B cell (primary cell): ENCODE data around the gene GRK1. TPM values are rescaled to one million over a fixed set of nuclear protein-coding genes. Genes with fewer than 3 reads are reported as not detected.

ENCODE experiments used
- ATAC-seq: fragments of 200-7000 bp; cut with Tn5 transposase; one replicate; pipeline ENCODE4 v1.10.0; 2021; ENCODE audit warnings: low read depth, mild to moderate bottlenecking, moderate number of reproducible peaks, moderate library complexity
- CTCF ChIA-PET: fragments of 350-600 bp; sonication (Branson Sonifier 250); formaldehyde crosslinking; loops from one replicate; lab custom pipeline; 2021; ENCODE audit warnings: antibody characterized with exemption, inconsistent platforms; lab: Charles Lee
- POLR2A ChIA-PET: fragments of 350-600 bp; sonication (Branson Sonifier 250); formaldehyde crosslinking; loops from one replicate; lab custom pipeline; 2021; ENCODE audit warnings: antibody characterized with exemption; lab: Charles Lee
- DNase-seq: peaks from one replicate; pipeline ENCODE4 v3.0.0; 2013
- H2AFZ ChIP-seq: 2 replicates; pipeline ENCODE4 v1.6.1; 2012; ENCODE audit warnings: mild to moderate bottlenecking, low read depth, low read length; ENCODE audit not compliant: insufficient read depth, poor library complexity, severe bottlenecking
- H3K27ac ChIP-seq, 2 donors: 1 replicate in 1 of 2; 2 replicates in 1 of 2; pipeline ENCODE4 v1.5.1; 2012 to 2013; ENCODE audit warnings: low read length in 2 of 2, mild to moderate bottlenecking in 2 of 2, moderate library complexity in 1 of 2
- H3K27me3 ChIP-seq, 4 experiments: fragments of 200-600 bp in 1 of 4; sonication (generic) in 1 of 4; replicated peaks in 1 of 4; 1 replicate in 2 of 4; 2 replicates in 2 of 4; pipeline versions ENCODE4 v1.6.1 to v1.7.0; 2013 to 2016; ENCODE audit warnings: low read length in 3 of 4, mild to moderate bottlenecking in 2 of 4, mixed read lengths in 1 of 4, moderate library complexity in 1 of 4; ENCODE audit not compliant: insufficient read depth in 4 of 4, control insufficient read depth in 3 of 4; ENCODE audit errors: control extremely low read depth in 1 of 4
- H3K36me3 ChIP-seq, 2 experiments: replicated peaks in 1 of 2; 1 replicate in 1 of 2; 2 replicates in 1 of 2; pipeline versions ENCODE4 v1.6.1 to v1.7.1; 2013; ENCODE audit warnings: low read length in 1 of 2; ENCODE audit not compliant: insufficient read depth in 2 of 2, control insufficient read depth in 1 of 2; ENCODE audit errors: control extremely low read depth in 1 of 2, extremely low read depth in 1 of 2
- H3K4me1 ChIP-seq, 2 donors: fragments of 200-600 bp in 1 of 2; sonication (generic) in 1 of 2; 1 replicate in 1 of 2; 2 replicates in 1 of 2; pipeline versions ENCODE4 v1.5.1 to v1.6.1; 2013 to 2017; ENCODE audit warnings: low read length in 2 of 2; ENCODE audit not compliant: control insufficient read depth in 2 of 2, insufficient read depth in 2 of 2
- H3K4me2 ChIP-seq: replicated peaks from 2 replicates; pipeline ENCODE3; 2012; ENCODE audit warnings: mild to moderate bottlenecking, low read depth, low read length; ENCODE audit not compliant: poor library complexity, severe bottlenecking
- H3K4me3 ChIP-seq, 5 experiments: fragments of 200-600 bp in 1 of 5; sonication (generic) in 1 of 5; 1 replicate in 3 of 5; 2 replicates in 2 of 5; pipeline versions ENCODE4 v1.5.1 to v1.7.0; 2011 to 2016; ENCODE audit warnings: low read length in 4 of 5, mild to moderate bottlenecking in 4 of 5, low read depth in 2 of 5, control low read depth in 1 of 5, moderate library complexity in 1 of 5; ENCODE audit not compliant: insufficient read depth in 1 of 5; ENCODE audit errors: control extremely low read depth in 1 of 5, extremely low read depth in 1 of 5
- H3K79me2 ChIP-seq: fragments of 200-600 bp; sonication (generic); one replicate; pipeline ENCODE4 v1.6.0; 2016; ENCODE audit warnings: low read length; ENCODE audit not compliant: control insufficient read depth, insufficient read depth
- H3K9ac ChIP-seq: fragments of 200-600 bp; sonication (generic); 2 replicates; pipeline ENCODE4 v1.6.1; 2017; ENCODE audit warnings: mild to moderate bottlenecking, low read length, moderate library complexity
- H3K9me3 ChIP-seq, 3 donors: one replicate each; pipeline versions ENCODE4 v1.6.1 to v1.7.1; 2013; ENCODE audit warnings: low read length in 2 of 3; ENCODE audit not compliant: control insufficient read depth in 2 of 3, insufficient read depth in 1 of 3; ENCODE audit errors: control extremely low read depth in 1 of 3
- H4K20me1 ChIP-seq: 2 replicates; pipeline ENCODE4 v1.6.0; 2012; ENCODE audit warnings: mild to moderate bottlenecking, low read length; ENCODE audit not compliant: insufficient read depth, control insufficient read depth, poor library complexity, severe bottlenecking
- H3K27ac Mint-ChIP-seq: one replicate; pipeline ENCODE4 v1.8.0; 2021; ENCODE audit warnings: mixed read lengths
- H3K27me3 Mint-ChIP-seq: one replicate; pipeline ENCODE4 v1.8.0; 2021; ENCODE audit warnings: mixed read lengths
- H3K4me1 Mint-ChIP-seq: one replicate; pipeline ENCODE4 v1.8.0; 2021; ENCODE audit warnings: mixed read lengths
- H3K4me3 Mint-ChIP-seq: one replicate; pipeline ENCODE4 v1.8.0; 2021; ENCODE audit warnings: mixed read lengths
- H3K9me3 Mint-ChIP-seq: one replicate; pipeline ENCODE4 v1.8.0; 2022; ENCODE audit warnings: mixed read lengths; ENCODE audit not compliant: insufficient read depth
- EZH2 ChIP-seq: IDR thresholded peaks from 2 replicates; pipeline ENCODE4 v1.6.1; 2012; ENCODE audit warnings: borderline replicate concordance, low read depth, mild to moderate bottlenecking, moderate library complexity, low read length; ENCODE audit not compliant: insufficient read depth, poor library complexity, severe bottlenecking
- WGBS: methylation state at CpG from one replicate; pipeline ENCODE4 v1.1.5; 2013; ENCODE audit warnings: missing lambda C conversion rate; ENCODE audit not compliant: insufficient coverage; 5-methylcytosine and 5-hydroxymethylcytosine counted together
- intact Hi-C: fragments of 100-400 bp; cut with micrococcal nuclease; formaldehyde crosslinking; loops from one replicate; pipeline ENCODE4 v1.10.0; 2022
- polyA plus RNA-seq: library from polyadenylated mRNA; depleted of rRNA; stranded (reverse); fragments of >200 nt; gene quantifications from 2 replicates; pipeline ENCODE4 v1.2.3, GENCODE V29; 2012
- total RNA-seq, 2 donors: library from RNA; stranded (reverse); fragments of 120-200 nt in 1 of 2; gene quantifications; 1 replicate in 1 of 2; 2 replicates in 1 of 2; pipeline versions ENCODE4 v1.2.3 to v1.2.4, GENCODE V29; 2013 to 2022
- TF ChIP-seq, protein P1 (sequence below): fragments of 200-600 bp; IDR thresholded peaks from one replicate; pipeline ENCODE4 v1.8.0; 2022; ENCODE audit warnings: antibody characterized with exemption, mild to moderate bottlenecking

Gene GRK1
- total and polyA plus RNA-seq, 2 donors (not counting 1 experiment from before 2014, with no cell fraction given), result not detected

DNA sequence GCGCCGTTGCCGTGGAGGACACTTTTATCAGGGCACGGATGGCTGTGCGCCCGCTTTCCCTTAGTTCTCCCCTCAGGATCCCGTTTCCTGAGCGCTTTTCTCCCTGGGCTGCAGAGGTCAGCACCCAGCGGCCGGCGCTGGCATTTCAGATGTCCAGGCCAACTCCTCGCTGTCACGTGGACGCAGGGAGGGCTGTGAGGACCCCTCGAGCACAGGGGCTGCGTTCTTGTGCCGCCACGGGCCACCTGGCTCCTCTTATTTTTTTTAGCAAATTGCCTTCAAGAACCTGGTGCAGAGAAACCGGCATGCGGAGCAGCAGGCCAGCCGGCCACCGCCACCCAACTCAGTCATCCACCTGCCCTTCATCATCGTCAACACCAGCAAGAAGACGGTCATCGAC is 31.3 kb upstream of the GRK1 start:
- WGBS, result 98% methylated on average over 24 of the region's 25 CpGs

DNA sequence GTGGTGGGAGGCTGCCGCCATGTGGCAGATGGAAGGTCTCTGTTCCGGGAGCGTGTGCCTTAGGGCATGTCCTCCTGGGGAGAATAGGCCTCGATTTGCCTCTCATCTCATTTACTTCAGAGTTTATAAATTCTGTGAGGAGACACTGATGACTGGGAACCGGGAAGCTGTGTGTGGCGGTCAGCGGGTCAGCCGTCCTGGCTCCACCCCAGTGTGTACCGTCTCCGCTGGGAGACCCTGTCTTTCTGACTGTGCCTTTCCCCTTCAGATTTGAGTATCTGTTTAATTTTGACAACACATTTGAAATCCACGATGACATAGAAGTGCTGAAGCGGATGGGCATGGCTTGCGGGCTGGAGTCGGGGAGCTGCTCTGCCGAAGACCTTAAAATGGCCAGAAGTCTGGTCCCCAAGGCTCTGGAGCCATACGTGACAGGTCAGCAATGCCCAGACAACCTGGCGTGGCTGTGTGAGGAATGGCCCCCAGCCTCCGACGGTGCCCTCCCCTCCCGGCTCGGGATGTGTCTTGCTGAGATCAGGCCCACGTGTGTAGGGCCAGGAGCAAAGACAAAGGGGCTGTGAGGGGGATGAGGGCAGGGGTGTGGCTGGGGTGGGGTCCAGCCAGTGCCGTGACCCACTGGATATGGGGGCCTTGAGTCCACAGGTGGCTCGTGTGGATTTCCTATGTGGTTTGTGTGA is 30.6 kb upstream of the GRK1 start:
- Mint-ChIP-seq H3K27ac (no peak overlapping the region), H3K4me3 (no peak overlapping the region), H3K4me1 (no peaks in the 10 kb centered on the region), H3K27me3 (no peaks in the 10 kb centered on the region), H3K9me3 (no peaks in the 10 kb centered on the region)
- Histone ChIP-seq H3K4me2 (no peak overlapping the region), H3K9ac (no peak overlapping the region), H3K27me3 (no peaks in the 10 kb centered on the region), H3K4me1 (no peaks in the 10 kb centered on the region), H2AFZ (no peak overlapping the region), H4K20me1 (no peaks in the 10 kb centered on the region), H3K4me3 (no peak overlapping the region), H3K27ac (no peak overlapping the region), H3K9me3 (peaks cover 0 to 2% (median 0%) of the 10 kb centered on the region in 3 donors), H3K36me3 (peaks cover 0 to 81% of the 10 kb centered on the region in 2 experiments), H3K79me2 (peaks cover 3% of the 10 kb centered on the region)
- TF ChIP-seq, protein P1, sequence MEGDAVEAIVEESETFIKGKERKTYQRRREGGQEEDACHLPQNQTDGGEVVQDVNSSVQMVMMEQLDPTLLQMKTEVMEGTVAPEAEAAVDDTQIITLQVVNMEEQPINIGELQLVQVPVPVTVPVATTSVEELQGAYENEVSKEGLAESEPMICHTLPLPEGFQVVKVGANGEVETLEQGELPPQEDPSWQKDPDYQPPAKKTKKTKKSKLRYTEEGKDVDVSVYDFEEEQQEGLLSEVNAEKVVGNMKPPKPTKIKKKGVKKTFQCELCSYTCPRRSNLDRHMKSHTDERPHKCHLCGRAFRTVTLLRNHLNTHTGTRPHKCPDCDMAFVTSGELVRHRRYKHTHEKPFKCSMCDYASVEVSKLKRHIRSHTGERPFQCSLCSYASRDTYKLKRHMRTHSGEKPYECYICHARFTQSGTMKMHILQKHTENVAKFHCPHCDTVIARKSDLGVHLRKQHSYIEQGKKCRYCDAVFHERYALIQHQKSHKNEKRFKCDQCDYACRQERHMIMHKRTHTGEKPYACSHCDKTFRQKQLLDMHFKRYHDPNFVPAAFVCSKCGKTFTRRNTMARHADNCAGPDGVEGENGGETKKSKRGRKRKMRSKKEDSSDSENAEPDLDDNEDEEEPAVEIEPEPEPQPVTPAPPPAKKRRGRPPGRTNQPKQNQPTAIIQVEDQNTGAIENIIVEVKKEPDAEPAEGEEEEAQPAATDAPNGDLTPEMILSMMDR, result no peak
- TF ChIP-seq EZH2, result no peak
- ChIA-PET CTCF (no interaction called here), POLR2A (no interaction called here)
- intact Hi-C loops, result no loop called here
- ATAC-seq (no peak), DNase-seq (no peak)
- 96% methylated on average over 22 of the region's 24 CpGs for WGBS

More for the DNA sequence above, 31.3 kb upstream of the GRK1 start:
- peaks cover 9% of the 10 kb centered on the region for H3K79me2 ChIP-seq
- POLR2A ChIA-PET, result no interaction called here
- H3K9ac ChIP-seq, result no peak overlapping the region
- no peak overlapping the region for H2AFZ ChIP-seq
- H3K27ac Mint-ChIP-seq, result no peak overlapping the region
- no peak overlapping the region for H3K4me3 ChIP-seq
- H3K9me3 Mint-ChIP-seq, result no peaks in the 10 kb centered on the region
- H3K36me3 ChIP-seq, result peaks cover 0 to 82% of the 10 kb centered on the region in 2 experiments
- TF ChIP-seq, protein P1, result no peak
- no peak for TF ChIP-seq EZH2
- no peaks in the 10 kb centered on the region for H3K4me1 ChIP-seq
- H3K4me2 ChIP-seq, result no peak overlapping the region
- H3K27ac ChIP-seq, result no peak overlapping the region
- CTCF ChIA-PET, result no interaction called here
- H3K4me1 Mint-ChIP-seq, result no peaks in the 10 kb centered on the region
- H3K4me3 Mint-ChIP-seq, result no peak overlapping the region
- ATAC-seq (no peak), DNase-seq (no peak)
- no peaks in the 10 kb centered on the region for H3K27me3 Mint-ChIP-seq
- H3K9me3 ChIP-seq, result no peaks in the 10 kb centered on the region
- intact Hi-C loops, result no loop called here
- H3K27me3 ChIP-seq, result no peaks in the 10 kb centered on the region
- H4K20me1 ChIP-seq, result no peaks in the 10 kb centered on the region
